GM19324 (cell line): ENCODE measurements around the gene PLXNB3.
"Not testable (repeated sequence)": the region's sequence is repeated elsewhere in the genome, so short reads cannot be mapped to it uniquely, and the experiment has no call there.

ENCODE experiments used
- ATAC-seq: cut with Tn5 transposase; IDR thresholded peaks from one replicate; pipeline ENCODE4 v1.9.1; 2021; ENCODE audit warnings: mild to moderate bottlenecking, moderate library complexity; ENCODE audit not compliant: unreplicated experiment, low FRiP score

Gene PLXNB3

GRCh38 chrX:153763989-153764755 is at the start of gene PLXNB3:
Gene PLXNB3 (plus strand): TSS chrX:153764249. CDS start chrX:153765536, 1,287 bp downstream.
- ATAC-seq, result peak; percentile 54

- ATAC-seq, result no peak
These were observed 49.8 kb upstream of the PLXNB3 start for GRCh38 chrX:153714256-153714655.

DNA sequence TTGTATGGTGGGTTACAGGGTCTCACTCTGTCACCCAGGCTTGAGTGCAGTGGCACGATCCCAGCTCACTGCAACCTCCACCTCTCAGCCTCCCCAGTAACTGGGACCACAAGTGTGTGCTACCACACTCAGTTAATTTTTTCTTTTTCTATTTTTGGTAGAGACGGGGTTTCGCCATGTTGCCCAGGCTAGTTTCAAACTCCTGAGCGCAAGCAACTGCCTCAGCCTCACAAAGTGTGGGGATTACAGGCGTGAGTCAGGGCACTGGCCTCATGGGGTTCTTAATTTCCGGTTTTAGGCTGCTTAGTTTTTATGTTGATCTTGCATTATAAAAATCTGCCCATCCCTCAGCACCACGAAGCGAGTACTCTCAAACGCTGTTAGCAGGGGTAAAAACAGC is 46.6 kb upstream of the PLXNB3 start:
- no peak for ATAC-seq

GRCh38 chrX:153719238-153719637 is 44.8 kb upstream of the PLXNB3 start:
- ATAC-seq, result no peak

DNA sequence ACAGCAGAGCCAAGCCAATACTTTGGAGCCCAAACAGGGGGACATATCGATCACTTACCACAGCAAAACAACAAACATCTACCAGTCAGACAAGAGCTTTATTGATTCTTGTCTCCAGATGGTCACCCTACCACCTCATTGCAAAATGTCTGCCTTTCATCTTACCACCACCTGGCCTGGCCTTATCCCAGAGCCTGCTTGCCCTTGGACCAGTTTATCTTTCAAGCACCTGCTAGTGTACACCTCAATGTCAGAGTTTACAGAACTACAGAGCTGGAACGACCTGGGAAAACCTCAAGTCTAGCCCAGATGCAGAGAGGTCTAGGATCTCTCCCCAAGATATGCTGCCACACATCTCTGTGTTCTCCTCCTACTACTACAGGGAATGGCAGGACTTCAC is 44.3 kb upstream of the PLXNB3 start:
- no peak for ATAC-seq

GRCh38 chrX:153722704-153723350 is 41.2 kb upstream of the PLXNB3 start:
- ATAC-seq, result no peak

DNA sequence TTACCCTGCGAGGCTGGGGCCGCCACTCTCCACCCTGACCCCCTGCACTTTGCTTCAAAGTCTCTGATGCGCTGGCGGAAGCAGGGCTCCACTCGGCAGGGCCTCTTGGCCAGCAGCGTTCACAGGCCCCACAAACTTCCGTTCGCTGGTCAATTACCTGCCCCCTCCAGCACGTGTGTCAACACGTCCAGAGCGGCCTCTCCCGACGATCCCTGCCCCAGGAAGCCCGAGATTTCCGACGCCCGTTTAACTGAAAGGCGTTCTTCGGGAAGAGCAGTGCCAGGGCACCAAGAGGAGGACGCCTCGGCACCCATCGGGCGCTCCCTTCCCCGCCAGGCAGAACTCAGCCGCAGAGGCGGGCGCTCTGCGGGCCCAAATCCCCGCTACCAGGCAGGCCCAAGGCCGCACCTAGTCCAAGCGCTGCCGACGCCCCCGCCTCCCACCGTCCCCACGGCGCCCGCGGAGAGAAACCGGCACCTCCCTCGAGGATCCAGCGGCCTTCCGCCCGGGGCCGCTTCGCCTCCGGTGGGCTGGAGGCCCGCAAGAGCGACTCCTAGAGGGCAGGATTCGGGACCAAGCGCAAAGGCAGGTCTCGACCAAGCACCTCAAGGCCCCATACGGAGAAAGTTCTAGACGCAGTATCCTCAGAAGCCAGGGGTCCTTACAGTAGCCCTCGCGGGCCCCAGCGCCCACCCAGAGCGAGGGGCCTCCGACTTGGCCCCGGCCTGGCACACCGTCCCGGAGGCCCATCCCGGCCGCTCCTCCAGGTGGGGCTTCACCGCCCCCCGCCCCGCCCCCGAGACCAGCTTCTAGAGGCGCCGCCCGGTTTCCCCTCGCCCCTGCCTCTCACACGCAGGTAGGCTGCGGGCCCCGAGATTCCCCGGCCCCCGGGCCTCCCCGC is 40.4 kb upstream of the PLXNB3 start:
- peak; percentile 33 for ATAC-seq

DNA sequence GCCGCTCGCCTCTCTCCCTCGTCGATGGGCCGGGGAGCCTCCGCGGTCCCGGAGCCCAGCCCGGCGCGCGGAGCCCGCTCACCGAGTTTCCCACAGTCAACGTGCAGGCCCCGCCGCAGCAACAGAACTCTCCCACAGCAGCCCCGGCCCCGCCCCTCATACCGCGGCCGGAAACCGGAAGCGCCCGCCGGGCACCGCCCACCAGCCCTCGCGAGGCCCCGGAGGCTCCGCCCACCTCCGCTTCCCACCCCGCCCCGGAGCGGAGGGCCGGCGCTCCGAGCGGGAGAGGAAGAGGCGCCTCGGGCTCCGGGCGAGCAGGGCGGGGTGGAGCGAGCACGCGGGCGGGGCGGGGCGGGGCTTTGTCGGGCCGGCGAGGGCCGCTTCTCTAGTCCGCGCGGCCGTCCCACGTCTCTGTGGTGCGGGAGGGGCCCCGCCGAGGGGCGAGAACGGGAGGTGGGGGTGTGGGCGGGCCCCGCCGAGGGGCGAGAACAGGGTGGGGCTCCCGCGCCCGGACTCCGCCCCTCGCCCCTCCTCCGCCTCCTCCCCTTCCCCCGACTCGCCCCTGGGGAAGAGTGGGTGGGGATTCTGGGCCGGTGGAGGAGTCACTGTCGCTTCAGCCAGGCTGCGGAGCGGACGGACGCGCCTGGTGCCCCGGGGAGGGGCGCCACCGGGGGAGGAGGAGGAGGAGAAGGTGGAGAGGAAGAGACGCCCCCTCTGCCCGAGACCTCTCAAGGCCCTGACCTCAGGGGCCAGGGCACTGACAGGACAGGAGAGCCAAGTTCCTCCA is 39.6 kb upstream of the PLXNB3 start, which contains the start of the genes ABCD1 and BCAP31:
ABCD1 (plus strand) TSS at position 605 of the 787 bp plus-strand sequence. CDS start 411 bp downstream, outside the sequence.
BCAP31 (minus strand) TSS at position 136 of the 787 bp plus-strand sequence. CDS start 1,143 bp downstream, outside the sequence.
- ATAC-seq, result peak; percentile 69

GRCh38 chrX:153725039-153725831 is 38.8 kb upstream of the PLXNB3 start:
- ATAC-seq, result peak; percentile 1

DNA sequence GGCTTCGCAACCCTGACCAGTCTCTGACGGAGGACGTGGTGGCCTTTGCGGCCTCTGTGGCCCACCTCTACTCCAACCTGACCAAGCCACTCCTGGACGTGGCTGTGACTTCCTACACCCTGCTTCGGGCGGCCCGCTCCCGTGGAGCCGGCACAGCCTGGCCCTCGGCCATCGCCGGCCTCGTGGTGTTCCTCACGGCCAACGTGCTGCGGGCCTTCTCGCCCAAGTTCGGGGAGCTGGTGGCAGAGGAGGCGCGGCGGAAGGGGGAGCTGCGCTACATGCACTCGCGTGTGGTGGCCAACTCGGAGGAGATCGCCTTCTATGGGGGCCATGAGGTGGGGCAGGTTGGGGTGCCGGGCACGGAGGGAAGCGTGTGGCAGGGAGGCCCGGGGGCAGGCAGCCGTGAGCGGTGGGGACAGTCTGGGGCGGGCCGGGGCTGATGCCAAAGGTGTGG is 38.2 kb upstream of the PLXNB3 start:
- no peak for ATAC-seq

DNA sequence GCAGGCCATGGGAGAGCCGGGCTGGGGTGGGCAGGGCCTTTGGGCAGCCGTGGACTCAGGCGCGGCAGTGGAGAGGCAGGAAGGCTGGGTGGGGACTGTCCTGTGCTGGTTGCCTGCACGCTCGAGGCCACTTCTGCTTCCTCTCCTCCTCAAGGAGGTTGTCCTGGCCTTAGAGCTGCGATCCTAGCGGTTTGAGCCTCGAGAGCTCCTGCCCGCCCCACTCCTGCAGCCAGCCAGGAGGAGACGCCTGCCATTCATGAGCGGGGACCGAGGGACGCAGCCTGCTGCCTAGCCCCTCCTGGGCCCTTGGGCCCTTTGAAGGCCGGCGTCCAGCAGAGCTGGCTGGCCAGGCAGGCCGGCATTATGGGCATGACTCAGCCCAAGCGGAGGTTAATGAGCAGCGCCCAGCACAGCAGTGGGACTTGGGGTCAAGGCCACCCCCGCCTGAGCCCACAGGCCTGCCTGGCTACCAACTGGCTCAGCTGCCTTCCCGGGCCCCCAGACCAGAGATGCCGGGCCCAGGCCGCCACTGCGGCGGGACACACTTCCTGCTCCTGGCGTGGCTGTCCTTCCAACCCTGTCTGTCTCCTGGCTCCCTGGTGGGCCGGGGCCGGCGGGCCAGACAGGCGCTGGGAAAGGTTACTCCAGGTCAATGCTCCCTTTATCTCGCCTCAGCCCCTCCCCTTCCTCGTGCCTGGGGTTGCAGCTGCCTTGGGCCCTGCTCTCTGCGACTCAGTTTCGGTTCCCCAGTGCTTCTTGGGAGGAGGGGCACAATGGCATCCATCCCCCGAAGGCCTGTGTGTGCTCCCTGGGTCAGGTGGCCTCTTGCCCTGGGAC is 37.5 kb upstream of the PLXNB3 start:
- peak; percentile 37 for ATAC-seq

DNA sequence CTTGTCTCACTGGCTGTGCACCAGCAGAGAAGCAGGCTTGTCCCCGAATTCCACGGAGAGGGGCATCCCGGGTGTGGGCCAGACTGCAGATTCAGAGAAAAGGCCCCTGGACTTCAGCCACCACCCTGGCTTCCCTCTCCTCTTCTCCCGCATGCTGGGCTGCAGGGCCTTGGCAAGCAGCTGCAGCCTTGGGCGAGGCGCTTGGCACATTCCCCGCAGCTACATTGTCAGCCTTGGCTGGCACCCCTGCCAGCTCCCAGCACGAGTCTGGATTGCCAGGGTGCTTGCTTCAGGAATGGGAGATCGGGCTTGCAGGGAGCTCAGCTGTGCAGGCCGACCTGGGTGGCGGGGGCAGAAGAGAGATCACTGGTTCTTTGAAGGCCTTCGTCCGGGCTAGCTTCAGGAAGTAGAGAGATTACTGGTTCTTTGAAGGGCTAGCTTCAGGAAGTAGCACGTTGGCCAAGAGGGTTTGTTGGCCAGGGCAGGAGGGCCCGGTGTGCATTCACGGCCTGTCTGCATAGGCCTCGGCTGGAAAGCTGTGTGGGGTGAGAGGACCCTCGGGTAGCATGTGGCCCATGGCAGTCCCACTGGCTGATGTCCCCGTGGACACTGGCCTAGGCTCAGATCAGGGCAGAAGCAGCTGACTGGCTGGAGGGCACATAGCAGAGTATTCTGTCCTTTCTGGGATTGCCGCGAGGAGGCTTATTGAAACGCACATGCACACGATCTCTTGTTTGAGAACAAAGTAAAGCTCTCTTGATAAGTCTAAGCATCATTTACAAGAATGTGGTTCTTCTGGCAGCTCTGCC is 36.7 kb upstream of the PLXNB3 start:
- no peak for ATAC-seq

GRCh38 chrX:153728095-153728494 is 36.0 kb upstream of the PLXNB3 start:
- ATAC-seq, result no peak

DNA sequence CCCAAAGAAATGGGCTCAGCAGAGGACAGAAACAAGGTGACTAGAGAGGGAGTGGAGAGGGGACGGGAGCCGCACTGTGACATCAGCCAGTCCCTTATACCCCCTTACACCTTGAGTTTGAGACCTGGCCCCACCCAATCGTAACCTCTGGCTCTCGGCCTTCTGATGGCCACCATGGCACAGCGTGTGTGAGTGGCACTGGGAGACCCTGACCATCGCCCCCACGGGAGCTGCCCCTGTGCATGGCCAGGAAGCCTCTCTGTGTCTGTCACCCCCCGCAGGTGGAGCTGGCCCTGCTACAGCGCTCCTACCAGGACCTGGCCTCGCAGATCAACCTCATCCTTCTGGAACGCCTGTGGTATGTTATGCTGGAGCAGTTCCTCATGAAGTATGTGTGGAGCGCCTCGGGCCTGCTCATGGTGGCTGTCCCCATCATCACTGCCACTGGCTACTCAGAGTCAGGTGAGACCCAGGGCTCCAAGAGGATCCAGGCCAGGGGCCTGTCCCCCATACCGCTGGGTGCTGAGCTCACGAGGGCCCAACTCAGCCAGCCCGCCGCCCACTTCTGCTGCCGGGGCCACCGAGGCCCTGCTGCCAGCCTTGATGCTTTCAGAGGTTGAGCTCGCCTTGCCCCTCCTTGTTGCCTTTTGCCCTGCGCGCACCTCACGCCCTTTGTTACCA is 35.0 kb upstream of the PLXNB3 start:
- ATAC-seq, result no peak

DNA sequence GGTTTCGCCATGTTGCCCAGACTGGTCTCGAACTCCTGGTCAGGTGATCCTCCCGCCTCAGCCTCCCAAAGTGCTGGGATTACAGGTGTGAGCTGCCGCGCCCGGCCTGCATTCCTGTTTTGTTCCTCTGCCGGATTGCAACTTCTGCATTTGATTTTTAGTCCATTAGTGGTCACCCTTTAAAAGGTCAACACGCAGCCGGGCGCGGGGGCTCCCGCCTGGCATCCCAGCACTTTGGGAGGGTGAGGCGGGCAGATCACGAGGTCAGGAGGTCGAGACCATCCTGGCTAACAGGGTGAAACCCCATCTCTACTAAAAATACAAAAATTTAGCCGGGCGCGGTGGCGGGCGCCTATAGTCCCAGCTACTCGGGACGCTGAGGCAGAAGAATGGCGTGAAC is 33.9 kb upstream of the PLXNB3 start:
- not testable (repeated sequence) for ATAC-seq

GRCh38 chrX:153731117-153731844 is 32.8 kb upstream of the PLXNB3 start:
- ATAC-seq, result no peak
